Spinal cord (tissue), 10 donors: ENCODE data around the gene BMAL1. TPM values are rescaled to one million over a fixed set of nuclear protein-coding genes. Genes with fewer than 3 reads are reported as not detected.

Experiments
- DNase-seq, 6 donors: peaks; one replicate each; pipeline versions ENCODE4 v3.0.0 to v3.0.0-alpha.2; 2013 to 2015; ENCODE audit warnings: low spot score in 6 of 6, low read depth in 4 of 6
- H3K27ac ChIP-seq: one replicate; pipeline ENCODE4 v1.5.1; 2013; ENCODE audit warnings: low read depth, low read length, control low read depth
- H3K27me3 ChIP-seq: one replicate; pipeline ENCODE4 v1.6.1; 2013; ENCODE audit warnings: low read length; ENCODE audit not compliant: control insufficient read depth, insufficient read depth
- H3K36me3 ChIP-seq: one replicate; pipeline ENCODE4 v1.6.1; 2013; ENCODE audit warnings: low read length; ENCODE audit not compliant: control insufficient read depth, insufficient read depth
- H3K4me1 ChIP-seq: one replicate; pipeline ENCODE4 v1.6.1; 2013; ENCODE audit warnings: low read length; ENCODE audit not compliant: control insufficient read depth, insufficient read depth
- H3K4me3 ChIP-seq: one replicate; pipeline ENCODE4 v1.5.1; 2013; ENCODE audit warnings: low read depth, low read length, control low read depth
- H3K9me3 ChIP-seq: one replicate; pipeline ENCODE4 v1.6.1; 2013; ENCODE audit warnings: low read length; ENCODE audit not compliant: control insufficient read depth, insufficient read depth
- WGBS: methylation state at CpG from one replicate; pipeline ENCODE4 v1.1.5; 2013; ENCODE audit warnings: missing lambda C conversion rate; ENCODE audit not compliant: insufficient coverage; 5-methylcytosine and 5-hydroxymethylcytosine counted together
- polyA plus RNA-seq, 2 donors: library from polyadenylated mRNA; unstranded; fragments of 120-200 nt; gene quantifications; one replicate each; pipeline ENCODE4 v1.2.1, GENCODE V29; 2013; ENCODE audit not compliant: insufficient read length in 2 of 2
- total RNA-seq, 2 donors: library from RNA; depleted of rRNA in 1 of 2; stranded (reverse); fragments of 120-200 nt in 1 of 2; fragments of >200 nt in 1 of 2; gene quantifications; one replicate each; pipeline versions ENCODE4 v1.2.3 to v1.2.4, GENCODE V29; 2013 to 2014
- donor health status: healthy.

The BMAL1 gene
- total and polyA plus RNA-seq, 4 donors: 21.0 to 29.8 (median 25.7) TPM

DNA sequence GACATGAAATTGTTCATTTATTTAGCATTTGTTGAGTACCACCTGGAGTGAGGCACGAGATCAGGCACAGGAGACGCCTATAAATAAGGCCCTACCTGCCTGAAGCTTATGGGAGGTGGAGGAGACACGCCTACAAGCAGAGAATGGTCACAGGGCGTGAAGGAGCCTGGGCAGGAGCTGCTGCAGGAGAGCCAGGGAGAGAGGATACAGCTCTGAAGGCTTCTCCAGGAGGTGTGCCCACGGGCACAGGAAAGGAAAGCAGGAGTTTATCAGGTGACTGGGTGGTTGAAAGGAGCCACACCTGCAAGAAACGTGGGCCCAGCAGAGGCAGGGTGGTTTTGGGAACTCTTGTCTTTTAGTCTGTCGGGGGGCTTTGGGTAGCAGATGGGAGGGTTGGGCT, 70.3 kb downstream of the BMAL1 start:
- WGBS: 78% methylated on average over 6 of the region's 7 CpGs
- H3K4me1 ChIP-seq: no peaks in the 10 kb centered on the region
- H3K27me3 ChIP-seq: no peaks in the 10 kb centered on the region
- no peak overlapping the region for H3K4me3 ChIP-seq
- no peaks in the 10 kb centered on the region for H3K9me3 ChIP-seq
- DNase-seq: no peak
- H3K27ac ChIP-seq: no peak overlapping the region
- no peaks in the 10 kb centered on the region for H3K36me3 ChIP-seq

GRCh38 chr11:13348305-13348704, 70.7 kb downstream of the BMAL1 start:
- Histone ChIP-seq H3K4me1 (no peaks in the 10 kb centered on the region), H3K27ac (no peak overlapping the region), H3K36me3 (no peaks in the 10 kb centered on the region), H3K27me3 (no peaks in the 10 kb centered on the region), H3K9me3 (no peaks in the 10 kb centered on the region), H3K4me3 (no peak overlapping the region)
- no peak for DNase-seq
- 74% methylated on average over 3 of the region's 3 CpGs for WGBS

GRCh38 chr11:13349046-13349445, 71.5 kb downstream of the BMAL1 start:
- no peaks in the 10 kb centered on the region for H3K36me3 ChIP-seq
- DNase-seq: no peak
- no peak overlapping the region for H3K4me3 ChIP-seq
- no peaks in the 10 kb centered on the region for H3K9me3 ChIP-seq
- H3K27ac ChIP-seq: no peak overlapping the region
- no peaks in the 10 kb centered on the region for H3K27me3 ChIP-seq
- H3K4me1 ChIP-seq: no peaks in the 10 kb centered on the region
- WGBS: 89% methylated on average over 5 of the region's 6 CpGs

- no peaks in the 10 kb centered on the region for H3K36me3 ChIP-seq
- no peak overlapping the region for H3K4me3 ChIP-seq
- no peaks in the 10 kb centered on the region for H3K9me3 ChIP-seq
- WGBS: 85% methylated on average over 2 of the region's 6 CpGs
- no peaks in the 10 kb centered on the region for H3K4me1 ChIP-seq
- no peaks in the 10 kb centered on the region for H3K27me3 ChIP-seq
- no peak overlapping the region for H3K27ac ChIP-seq
- no peak for DNase-seq
These were observed 72.0 kb downstream of the BMAL1 start for GRCh38 chr11:13349581-13349980.

DNA sequence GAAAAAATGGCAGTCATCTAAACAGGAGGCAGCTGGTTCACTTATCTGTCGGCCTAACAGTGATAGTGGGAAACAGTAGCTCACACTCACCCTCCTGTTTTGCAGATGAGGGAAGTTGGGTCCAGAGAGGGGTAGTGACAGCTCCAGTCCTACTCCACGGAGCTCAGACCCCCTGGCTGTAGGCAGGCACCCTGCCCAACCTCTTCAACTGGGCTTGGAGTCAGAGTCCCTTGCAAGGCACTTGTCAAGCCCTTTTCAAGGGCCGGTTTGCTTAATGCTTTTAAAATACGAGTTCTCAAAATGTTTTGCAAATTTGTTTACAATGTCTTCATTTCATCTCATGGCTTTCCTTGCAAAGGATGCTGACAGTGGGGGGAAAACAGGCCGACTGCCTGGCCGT, 75.1 kb downstream of the BMAL1 start:
- no peak overlapping the region for H3K27ac ChIP-seq
- H3K27me3 ChIP-seq: no peaks in the 10 kb centered on the region
- WGBS: 85% methylated on average over 3 of the region's 6 CpGs
- H3K4me3 ChIP-seq: no peak overlapping the region
- H3K4me1 ChIP-seq: no peaks in the 10 kb centered on the region
- no peaks in the 10 kb centered on the region for H3K9me3 ChIP-seq
- DNase-seq: no peak
- H3K36me3 ChIP-seq: peaks cover 9% of the 10 kb centered on the region

DNA sequence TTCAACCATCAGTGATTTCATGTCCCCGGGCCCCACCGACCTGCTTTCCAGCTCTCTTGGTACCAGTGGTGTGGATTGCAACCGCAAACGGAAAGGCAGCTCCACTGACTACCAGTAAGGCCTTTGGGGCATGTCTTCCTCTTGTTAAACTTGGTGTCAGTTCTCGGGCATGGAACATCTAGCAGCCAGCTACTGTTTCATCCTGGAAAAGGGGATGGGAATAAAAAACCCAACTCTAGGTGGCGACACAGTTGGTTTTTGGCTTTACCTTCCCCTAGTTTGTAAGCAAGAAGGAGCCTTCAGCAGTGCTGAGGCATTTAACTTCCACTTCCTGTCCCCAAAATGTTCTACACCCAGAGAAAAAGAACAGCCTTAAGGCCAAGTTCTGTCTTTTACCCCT, 76.7 kb downstream of the BMAL1 start:
- no peak overlapping the region for H3K4me3 ChIP-seq
- no peaks in the 10 kb centered on the region for H3K9me3 ChIP-seq
- H3K27ac ChIP-seq: no peak overlapping the region
- DNase-seq: no peak
- peaks cover 11% of the 10 kb centered on the region for H3K36me3 ChIP-seq
- H3K27me3 ChIP-seq: no peaks in the 10 kb centered on the region
- no peaks in the 10 kb centered on the region for H3K4me1 ChIP-seq
- WGBS: 75% methylated on average over 5 of the region's 6 CpGs

DNA sequence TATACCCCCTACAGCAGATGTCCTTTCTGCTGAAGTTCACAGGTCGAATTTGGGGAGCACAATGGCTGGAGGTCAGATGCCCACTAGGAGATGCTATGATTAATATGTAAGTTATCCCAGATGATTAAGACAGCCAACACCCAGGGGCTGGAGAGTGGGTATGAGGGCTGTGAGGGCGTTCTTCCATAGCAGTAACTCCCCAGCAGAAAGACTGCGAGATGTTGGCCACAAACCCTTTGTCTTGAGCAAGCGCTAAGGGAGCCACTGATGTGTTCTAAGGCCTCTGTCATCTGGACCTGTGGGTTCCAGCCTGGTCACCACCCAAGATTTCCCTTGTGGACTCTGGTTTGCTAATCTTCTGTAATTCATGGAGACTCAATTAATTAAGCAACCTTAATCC, 77.6 kb downstream of the BMAL1 start:
- H3K4me1 ChIP-seq: no peaks in the 10 kb centered on the region
- no peak overlapping the region for H3K27ac ChIP-seq
- H3K27me3 ChIP-seq: no peaks in the 10 kb centered on the region
- no peak overlapping the region for H3K4me3 ChIP-seq
- H3K9me3 ChIP-seq: no peaks in the 10 kb centered on the region
- no peak for DNase-seq
- 95% methylated on average over 3 of the region's 4 CpGs for WGBS
- peaks cover 11% of the 10 kb centered on the region for H3K36me3 ChIP-seq

GRCh38 chr11:13357232-13357631, 79.6 kb downstream of the BMAL1 start:
- Histone ChIP-seq H3K4me1 (no peaks in the 10 kb centered on the region), H3K27ac (no peak overlapping the region), H3K27me3 (no peaks in the 10 kb centered on the region), H3K4me3 (no peak overlapping the region), H3K36me3 (peaks cover 11% of the 10 kb centered on the region), H3K9me3 (no peaks in the 10 kb centered on the region)
- DNase-seq: no peak
- WGBS: 73% methylated on average over 9 of the region's 9 CpGs

DNA sequence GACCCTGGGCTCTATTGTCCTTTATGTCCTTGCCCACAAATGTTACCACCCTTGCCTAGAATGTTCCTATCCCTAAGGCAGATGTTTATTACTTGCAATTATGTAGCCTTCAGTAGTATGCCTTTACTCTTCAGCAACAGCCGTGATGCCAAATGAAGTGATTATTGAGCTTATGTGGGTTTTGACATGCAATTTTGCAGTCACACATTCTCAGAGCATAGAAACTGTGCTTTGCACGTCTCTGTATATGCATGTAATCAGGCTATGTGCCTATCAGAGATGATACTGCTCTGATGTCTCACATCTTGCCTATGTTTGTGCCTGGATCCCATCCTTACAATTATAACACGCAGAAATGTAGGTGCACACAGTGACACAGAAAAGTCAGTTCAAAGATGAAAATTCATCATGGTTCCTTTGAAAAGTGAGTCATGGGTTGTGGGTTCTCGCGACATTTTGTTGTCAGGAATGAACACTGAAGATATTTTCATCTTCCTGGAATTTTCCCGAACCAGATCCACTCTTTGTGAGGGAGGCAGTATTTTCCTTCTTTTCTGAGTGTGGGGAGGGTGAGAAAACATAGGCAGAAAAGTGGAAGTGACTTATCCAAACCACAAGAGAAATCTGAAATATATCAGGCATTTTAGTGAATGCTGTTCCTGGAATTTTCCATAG, 81.1 kb downstream of the BMAL1 start:
- 77% methylated on average over 4 of the region's 6 CpGs for WGBS

DNA sequence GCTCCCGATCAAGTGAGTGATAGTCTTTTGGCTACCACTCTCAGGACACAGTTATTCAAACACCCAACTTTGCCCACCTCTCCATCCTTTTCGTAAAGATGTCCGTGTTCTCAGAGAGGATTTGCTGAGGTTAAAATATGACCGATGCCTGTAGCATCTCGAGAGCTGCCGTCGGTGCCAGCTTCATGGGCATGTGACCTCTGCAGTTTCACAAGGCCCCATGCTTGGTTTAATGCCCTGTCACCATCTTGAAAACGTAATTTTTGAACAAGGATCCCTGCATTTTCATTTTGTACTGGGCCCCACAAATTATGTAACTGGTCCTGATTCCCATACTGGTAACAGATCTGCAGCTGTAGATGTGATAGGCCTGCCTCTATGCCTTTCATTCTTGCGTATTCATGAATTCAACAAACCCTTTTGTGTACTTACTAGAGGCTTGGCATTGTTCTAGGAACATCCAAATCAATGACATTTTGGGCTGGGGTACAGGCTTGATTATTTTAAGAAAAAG, 85.1 kb downstream of the BMAL1 start:
- peaks cover 14% of the 10 kb centered on the region for H3K36me3 ChIP-seq
- no peaks in the 10 kb centered on the region for H3K4me1 ChIP-seq
- no peaks in the 10 kb centered on the region for H3K27me3 ChIP-seq
- H3K27ac ChIP-seq: no peak overlapping the region
- WGBS: 99% methylated on average over 8 of the region's 9 CpGs
- no peaks in the 10 kb centered on the region for H3K9me3 ChIP-seq
- H3K4me3 ChIP-seq: no peak overlapping the region
- DNase-seq: no peak

More for the DNA sequence above, 81.1 kb downstream of the BMAL1 start:
- Histone ChIP-seq H3K27ac (no peak overlapping the region), H3K36me3 (peaks cover 13% of the 10 kb centered on the region), H3K27me3 (no peaks in the 10 kb centered on the region), H3K4me1 (no peaks in the 10 kb centered on the region), H3K9me3 (no peaks in the 10 kb centered on the region), H3K4me3 (no peak overlapping the region)
- DNase-seq: no peak
